H1 (cell line): Measurements from ENCODE around the gene CXCL5.

ENCODE experiments used
- CBX5 ChIP-seq: fragments of 300-800, 300-1000 bp; sonication (generic); IDR thresholded peaks from 2 replicates; pipeline ENCODE4 v1.7.1; 2016; ENCODE audit warnings: antibody characterized with exemption, low read length, low read depth
- JUN ChIP-seq: IDR thresholded peaks from 2 replicates; pipeline ENCODE4 v1.6.1; 2011; ENCODE audit warnings: low read depth, mild to moderate bottlenecking, improper control_type of control experiment, low read length
- KDM1A ChIP-seq: fragments of 200-600, 300-600 bp; sonication (generic); IDR thresholded peaks from 2 replicates; pipeline ENCODE4 v1.7.1; 2016; ENCODE audit warnings: mild to moderate bottlenecking, low read length, borderline replicate concordance
- POLR2A ChIP-seq, 2 experiments: IDR thresholded peaks; 1 replicate in 1 of 2; 2 replicates in 1 of 2; pipeline ENCODE4 v1.6.1; 2011; ENCODE audit warnings: low read depth in 2 of 2, low read length in 2 of 2, mild to moderate bottlenecking in 2 of 2; ENCODE audit errors: control extremely low read depth in 1 of 2
- POLR2AphosphoS5 ChIP-seq: IDR thresholded peaks from 2 replicates; pipeline ENCODE4 v1.6.1; 2011; ENCODE audit warnings: low read depth, low read length
- RFX5 ChIP-seq: IDR thresholded peaks from 2 replicates; pipeline ENCODE4 v1.6.1; 2011; ENCODE audit warnings: low read depth, low read length, improper control_type of control experiment, borderline replicate concordance
- SIN3A ChIP-seq, 2 experiments: IDR thresholded peaks in 1 of 2; conservative IDR thresholded peaks in 1 of 2; 2 replicates each; pipeline ENCODE4 v1.6.1; 2011 to 2012; ENCODE audit warnings: low read length in 2 of 2, improper control_type of control experiment in 1 of 2, low read depth in 1 of 2, mild to moderate bottlenecking in 1 of 2
- TF ChIP-seq, protein P1 (sequence below), 3 experiments: IDR thresholded peaks; 1 replicate in 2 of 3; 2 replicates in 1 of 3; pipeline versions ENCODE4 v1.5.1 to v1.6.1; 2011; ENCODE audit warnings: low read length in 3 of 3, mild to moderate bottlenecking in 3 of 3, inconsistent platforms in 2 of 3, low read depth in 1 of 3, moderate library complexity in 1 of 3; ENCODE audit not compliant: insufficient read depth in 1 of 3; ENCODE audit errors: control extremely low read depth in 1 of 3
- TF ChIP-seq, protein P2 (sequence below): IDR thresholded peaks from 2 replicates; pipeline ENCODE4 v1.6.1; 2012; ENCODE audit warnings: inconsistent platforms

DNA sequence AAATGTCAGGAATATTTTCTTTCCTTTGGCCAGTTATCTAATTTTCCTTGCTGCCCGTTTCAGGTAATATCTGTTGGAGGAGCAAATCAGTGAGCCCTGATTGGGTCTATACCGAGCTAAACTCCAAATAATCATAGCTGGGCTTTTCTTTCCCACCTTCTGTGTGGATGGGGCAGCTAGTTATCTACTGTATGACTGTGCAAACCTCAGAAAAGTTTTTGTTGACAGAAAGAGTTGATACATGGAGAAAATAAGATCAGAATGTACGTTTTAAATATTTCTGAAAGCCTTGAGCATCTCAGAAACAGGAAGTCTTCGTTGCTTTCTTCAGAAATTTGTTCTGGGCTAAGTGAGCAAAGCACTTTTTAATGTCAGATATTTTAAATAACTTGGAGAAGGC is 6.2 kb upstream of the CXCL5 start:
- TF ChIP-seq, protein P1, sequence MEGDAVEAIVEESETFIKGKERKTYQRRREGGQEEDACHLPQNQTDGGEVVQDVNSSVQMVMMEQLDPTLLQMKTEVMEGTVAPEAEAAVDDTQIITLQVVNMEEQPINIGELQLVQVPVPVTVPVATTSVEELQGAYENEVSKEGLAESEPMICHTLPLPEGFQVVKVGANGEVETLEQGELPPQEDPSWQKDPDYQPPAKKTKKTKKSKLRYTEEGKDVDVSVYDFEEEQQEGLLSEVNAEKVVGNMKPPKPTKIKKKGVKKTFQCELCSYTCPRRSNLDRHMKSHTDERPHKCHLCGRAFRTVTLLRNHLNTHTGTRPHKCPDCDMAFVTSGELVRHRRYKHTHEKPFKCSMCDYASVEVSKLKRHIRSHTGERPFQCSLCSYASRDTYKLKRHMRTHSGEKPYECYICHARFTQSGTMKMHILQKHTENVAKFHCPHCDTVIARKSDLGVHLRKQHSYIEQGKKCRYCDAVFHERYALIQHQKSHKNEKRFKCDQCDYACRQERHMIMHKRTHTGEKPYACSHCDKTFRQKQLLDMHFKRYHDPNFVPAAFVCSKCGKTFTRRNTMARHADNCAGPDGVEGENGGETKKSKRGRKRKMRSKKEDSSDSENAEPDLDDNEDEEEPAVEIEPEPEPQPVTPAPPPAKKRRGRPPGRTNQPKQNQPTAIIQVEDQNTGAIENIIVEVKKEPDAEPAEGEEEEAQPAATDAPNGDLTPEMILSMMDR (IDR thresholded peaks at IDR 0.05; ENCODE audit: control extremely low read depth in 1 of 3, insufficient read depth in 1 of 3, low read depth in 1 of 3, low read length in 3 of 3): no peak
- no peak for TF ChIP-seq SIN3A (conservative IDR thresholded peaks at IDR 0.05 in 1 of 2, IDR thresholded peaks at IDR 0.05 in 1 of 2; ENCODE audit: low read depth in 1 of 2, low read length in 2 of 2)
- no peak for TF ChIP-seq CBX5
- TF ChIP-seq POLR2AphosphoS5: no peak
- TF ChIP-seq JUN: no peak
- TF ChIP-seq, protein P2, sequence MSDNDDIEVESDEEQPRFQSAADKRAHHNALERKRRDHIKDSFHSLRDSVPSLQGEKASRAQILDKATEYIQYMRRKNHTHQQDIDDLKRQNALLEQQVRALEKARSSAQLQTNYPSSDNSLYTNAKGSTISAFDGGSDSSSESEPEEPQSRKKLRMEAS: no peak
- no peak for TF ChIP-seq RFX5
- TF ChIP-seq KDM1A: no peak
- no peak for TF ChIP-seq POLR2A (IDR thresholded peaks at IDR 0.05; ENCODE audit: control extremely low read depth in 1 of 2, low read depth in 2 of 2, low read length in 2 of 2)
